Hepatocyte (in vitro differentiated cells): ENCODE data around the gene CCDC47. TPM values are rescaled to one million over a fixed set of nuclear protein-coding genes. Genes with fewer than 3 reads are reported as not detected.

Experiments
- DNase-seq: peaks from one replicate; pipeline ENCODE4 v3.0.0-alpha.2; 2016; ENCODE audit warnings: low spot score
- H2AFZ ChIP-seq: fragments of 200-600 bp; sonication (generic); 2 replicates; pipeline ENCODE4 v1.6.0; 2016; ENCODE audit warnings: antibody characterized with exemption, mild to moderate bottlenecking
- H3K27ac ChIP-seq: fragments of 200-600 bp; sonication (generic); 2 replicates; pipeline ENCODE4 v1.5.1; 2016; ENCODE audit warnings: mild to moderate bottlenecking
- H3K27me3 ChIP-seq: fragments of 200-600 bp; sonication (generic); 2 replicates; pipeline ENCODE4 v1.6.1; 2016
- H3K36me3 ChIP-seq: fragments of 200-600 bp; sonication (generic); replicated peaks from 2 replicates; pipeline ENCODE4 v1.5.1; 2016; ENCODE audit warnings: low read depth; ENCODE audit not compliant: insufficient read depth
- H3K4me1 ChIP-seq: fragments of 200-600 bp; sonication (generic); 2 replicates; pipeline ENCODE4 v1.5.1; 2016; ENCODE audit warnings: mild to moderate bottlenecking, moderate library complexity; ENCODE audit not compliant: insufficient read depth
- H3K4me2 ChIP-seq: fragments of 200-600 bp; sonication (generic); 2 replicates; pipeline ENCODE4 v1.6.0; 2016
- H3K4me3 ChIP-seq: fragments of 200-600 bp; sonication (generic); 2 replicates; pipeline ENCODE4 v1.5.1; 2016; ENCODE audit warnings: mild to moderate bottlenecking
- H3K79me2 ChIP-seq: fragments of 200-600 bp; sonication (generic); 2 replicates; pipeline ENCODE4 v1.6.0; 2017; ENCODE audit warnings: mild to moderate bottlenecking
- H3K9me2 ChIP-seq: fragments of 200-600 bp; sonication (generic); replicated peaks from 2 replicates; pipeline ENCODE4 v1.6.0; 2017; ENCODE audit warnings: mild to moderate bottlenecking; ENCODE audit not compliant: insufficient read depth
- H3K9me3 ChIP-seq: fragments of 200-600 bp; sonication (generic); 2 replicates; pipeline ENCODE4 v1.5.1; 2016; ENCODE audit warnings: low read depth, mild to moderate bottlenecking
- H4K20me1 ChIP-seq: fragments of 200-600 bp; sonication (generic); 2 replicates; pipeline ENCODE4 v1.6.0; 2016; ENCODE audit warnings: mild to moderate bottlenecking; ENCODE audit not compliant: insufficient read depth, poor library complexity, severe bottlenecking
- CTCF ChIP-seq: fragments of 200-600 bp; sonication (generic); IDR thresholded peaks from 2 replicates; pipeline ENCODE4 v1.5.1; 2016; ENCODE audit warnings: antibody characterized with exemption, mild to moderate bottlenecking; ENCODE audit not compliant: poor library complexity
- EZH2 ChIP-seq: fragments of 200-600 bp; sonication (generic); IDR thresholded peaks from 2 replicates; pipeline ENCODE4 v1.6.1; 2016; ENCODE audit warnings: antibody characterized with exemption, mild to moderate bottlenecking, borderline replicate concordance
- EZH2phosphoT487 ChIP-seq: fragments of 200-600 bp; sonication (generic); IDR thresholded peaks from one replicate; pipeline ENCODE4 v1.6.1; 2018; ENCODE audit warnings: antibody characterized with exemption, mild to moderate bottlenecking, low read depth, moderate library complexity; ENCODE audit not compliant: unreplicated experiment, severe bottlenecking
- WGBS: methylation state at CpG from one replicate; pipeline ENCODE4 v1.1.6; 2016; ENCODE audit warnings: low lambda C conversion rate; ENCODE audit errors: missing lambda C conversion rate; 5-methylcytosine and 5-hydroxymethylcytosine counted together
- polyA plus RNA-seq: library from polyadenylated mRNA; unstranded; fragments of >200 nt; fragmentation: Nextera tagmentation; extraction: Ambion mirVana; gene quantifications from 2 replicates; pipeline ENCODE4 v1.2.1, GENCODE V29; 2016
- total RNA-seq: library from RNA; depleted of rRNA; stranded (reverse); fragments of >200 nt; gene quantifications from 2 replicates; pipeline ENCODE4 v1.2.3, GENCODE V29; 2014

The CCDC47 gene
- total and polyA plus RNA-seq, 2 experiments from 2014 or later: 77.8 to 82.7 TPM

- no peak for DNase-seq
- no peaks in the 10 kb centered on the region for H3K9me2 ChIP-seq
- H3K4me3 ChIP-seq: no peak overlapping the region
- TF ChIP-seq EZH2 (no peak), EZH2phosphoT487 (no peak), CTCF (no peak)
- 90% methylated on average over 5 of the region's 5 CpGs for WGBS
- no peaks in the 10 kb centered on the region for H3K4me1 ChIP-seq
- H3K79me2 ChIP-seq: no peaks in the 10 kb centered on the region
- H2AFZ ChIP-seq: no peak overlapping the region
- H3K36me3 ChIP-seq: no peaks in the 10 kb centered on the region
- H3K27me3 ChIP-seq: no peaks in the 10 kb centered on the region
- no peaks in the 10 kb centered on the region for H4K20me1 ChIP-seq
- H3K9me3 ChIP-seq: no peaks in the 10 kb centered on the region
- H3K27ac ChIP-seq: no peak overlapping the region
- no peak overlapping the region for H3K4me2 ChIP-seq
Measured at GRCh38 chr17:63718988-63719387, 54.4 kb downstream of the CCDC47 start.

- 93% methylated on average over 3 of the region's 3 CpGs for WGBS
- Histone ChIP-seq H3K4me1 (no peaks in the 10 kb centered on the region), H3K79me2 (no peaks in the 10 kb centered on the region), H4K20me1 (no peaks in the 10 kb centered on the region), H3K9me3 (no peaks in the 10 kb centered on the region), H2AFZ (no peak overlapping the region), H3K4me3 (no peak overlapping the region), H3K27ac (no peak overlapping the region), H3K9me2 (no peaks in the 10 kb centered on the region), H3K36me3 (no peaks in the 10 kb centered on the region), H3K27me3 (no peaks in the 10 kb centered on the region), H3K4me2 (no peak overlapping the region)
- no peak for DNase-seq
- TF ChIP-seq CTCF (no peak), EZH2 (no peak), EZH2phosphoT487 (no peak)
Measured at GRCh38 chr17:63716426-63716825, 57.0 kb downstream of the CCDC47 start.

GRCh38 chr17:63714550-63715277 lies 58.7 kb downstream of the CCDC47 start:
- 68% methylated on average over 10 of the region's 10 CpGs for WGBS
- no peaks in the 10 kb centered on the region for H3K9me3 ChIP-seq
- H3K36me3 ChIP-seq: no peaks in the 10 kb centered on the region
- no peak overlapping the region for H3K4me2 ChIP-seq
- no peak overlapping the region for H2AFZ ChIP-seq
- H4K20me1 ChIP-seq: no peaks in the 10 kb centered on the region
- no peak overlapping the region for H3K4me3 ChIP-seq
- no peak overlapping the region for H3K27ac ChIP-seq
- DNase-seq: no peak
- H3K79me2 ChIP-seq: no peaks in the 10 kb centered on the region
- no peaks in the 10 kb centered on the region for H3K4me1 ChIP-seq
- TF ChIP-seq CTCF: no peak
- no peak for TF ChIP-seq EZH2
- no peak for TF ChIP-seq EZH2phosphoT487
- H3K27me3 ChIP-seq: no peaks in the 10 kb centered on the region
- no peaks in the 10 kb centered on the region for H3K9me2 ChIP-seq

GRCh38 chr17:63709110-63709509 lies 64.3 kb downstream of the CCDC47 start:
- Histone ChIP-seq H2AFZ (no peak overlapping the region), H3K79me2 (no peaks in the 10 kb centered on the region), H3K27ac (no peak overlapping the region), H4K20me1 (no peaks in the 10 kb centered on the region), H3K9me2 (no peaks in the 10 kb centered on the region), H3K36me3 (no peaks in the 10 kb centered on the region), H3K4me3 (no peak overlapping the region), H3K9me3 (no peaks in the 10 kb centered on the region), H3K4me2 (no peak overlapping the region), H3K27me3 (no peaks in the 10 kb centered on the region), H3K4me1 (no peaks in the 10 kb centered on the region)
- TF ChIP-seq EZH2phosphoT487: no peak
- TF ChIP-seq EZH2: no peak
- no peak for TF ChIP-seq CTCF
- 96% methylated on average over 6 of the region's 6 CpGs for WGBS
- DNase-seq: no peak
